HCT116 (cell line): ENCODE measurements around the gene LRRC4C. TPM values are rescaled to one million over a fixed set of nuclear protein-coding genes. Genes with fewer than 3 reads are reported as not detected.

Source experiments
- ATAC-seq: fragments of 200-7000 bp; cut with Tn5 transposase; 2 replicates; pipeline ENCODE4 v1.9.1; 2020; ENCODE audit warnings: mild to moderate bottlenecking, moderate library complexity
- BruUV-seq: library from RNA; stranded (reverse); fragments of 400-500 nt; replicated peaks from 2 replicates; lab custom pipeline; 2021; lab: Mats Ljungman, UMichigan
- CTCF ChIA-PET: fragments of 300-600 bp; sonication (Branson Sonifier 250); formaldehyde crosslinking; loops from one replicate; lab custom pipeline; 2021; ENCODE audit warnings: antibody characterized with exemption; lab: Charles Lee
- POLR2A ChIA-PET: fragments of 300-600, 350-600 bp; sonication (Branson Sonifier 250); formaldehyde crosslinking; loops from one replicate; lab custom pipeline; 2021; ENCODE audit warnings: antibody characterized with exemption; lab: Charles Lee
- RAD21 ChIA-PET, 2 experiments: fragments of 300-600 bp; sonication (Branson Sonifier 250); formaldehyde crosslinking; loops; one replicate each; lab custom pipeline; 2023; ENCODE audit warnings: low total read pairs in 2 of 2; ENCODE audit not compliant: uncharacterized antibody in 2 of 2, unreplicated experiment in 2 of 2, low non-redundant PET in 1 of 2; lab: Charles Lee
- DNase-seq: peaks from one replicate; pipeline ENCODE4 v3.0.0-alpha.2; 2010; ENCODE audit warnings: low read depth, low spot score
- H2AFZ ChIP-seq: fragments of 200-600 bp; shearing (Covaris generic), sonication (generic); 2 replicates; pipeline ENCODE4 v1.6.1; 2017; ENCODE audit warnings: low read depth, mixed run types, mixed read lengths, antibody characterized with exemption, low read length; ENCODE audit not compliant: poor library complexity, severe bottlenecking
- H3K27ac ChIP-seq: 2 replicates; pipeline ENCODE4 v1.5.1; 2012; ENCODE audit warnings: low read depth, low read length
- H3K27me3 ChIP-seq: fragments of 200-600 bp; sonication (generic); 2 replicates; pipeline ENCODE4 v1.6.1; 2016; ENCODE audit warnings: mixed run types, low read length, mixed read lengths; ENCODE audit not compliant: insufficient read depth
- H3K36me3 ChIP-seq, 2 experiments: fragments of 200-500 bp in 1 of 2; fragments of 200-600 bp in 1 of 2; sonication (Bioruptor generic) in 1 of 2; sonication (generic) in 1 of 2; 2 replicates each; pipeline versions ENCODE4 v1.5.1 to v1.6.1; 2014 to 2016; ENCODE audit warnings: low read length in 2 of 2, inconsistent platforms in 1 of 2, mixed read lengths in 1 of 2, mixed run types in 1 of 2; ENCODE audit not compliant: insufficient read depth in 2 of 2, control insufficient read depth in 1 of 2
- H3K4me1 ChIP-seq, 2 experiments: fragments of 200-600 bp in 1 of 2; sonication (generic) in 1 of 2; 2 replicates each; pipeline versions ENCODE4 v1.5.1 to v1.6.1; 2012 to 2017; ENCODE audit warnings: low read length in 2 of 2, inconsistent platforms in 1 of 2, mild to moderate bottlenecking in 1 of 2, mixed read lengths in 1 of 2, mixed run types in 1 of 2, moderate library complexity in 1 of 2; ENCODE audit not compliant: insufficient read depth in 2 of 2, control insufficient read depth in 1 of 2
- H3K4me2 ChIP-seq: fragments of 200-600 bp; sonication (generic); 2 replicates; pipeline ENCODE4 v1.6.1; 2017; ENCODE audit warnings: mixed run types, low read length, mixed read lengths
- H3K4me3 ChIP-seq, 2 experiments: fragments of 200-600 bp in 1 of 2; sonication (generic) in 1 of 2; replicated peaks in 1 of 2; 2 replicates each; pipeline ENCODE4 v1.5.1; 2011 to 2016; ENCODE audit warnings: low read length in 2 of 2, control low read depth in 1 of 2, low read depth in 1 of 2, mild to moderate bottlenecking in 1 of 2, mixed read lengths in 1 of 2, mixed run types in 1 of 2
- H3K79me2 ChIP-seq: fragments of 200-600 bp; sonication (generic); 2 replicates; pipeline ENCODE4 v1.6.1; 2017; ENCODE audit warnings: mild to moderate bottlenecking, mixed run types, low read length, moderate library complexity, mixed read lengths; ENCODE audit not compliant: insufficient read depth
- H3K9ac ChIP-seq: fragments of 200-600 bp; sonication (generic); 2 replicates; pipeline ENCODE4 v1.6.1; 2016; ENCODE audit warnings: low read length, mixed read lengths
- H3K9me2 ChIP-seq: fragments of 200-600 bp; sonication (generic), shearing (Covaris generic); 2 replicates; pipeline ENCODE4 v1.6.1; 2017; ENCODE audit warnings: mixed run types, mild to moderate bottlenecking, moderate library complexity; ENCODE audit not compliant: insufficient read depth
- H3K9me3 ChIP-seq, 2 experiments: fragments of 200-500 bp in 1 of 2; fragments of 200-600 bp in 1 of 2; sonication (Bioruptor generic) in 1 of 2; sonication (generic) in 1 of 2; 2 replicates each; pipeline ENCODE4 v1.6.1; 2014 to 2017; ENCODE audit warnings: low read length in 2 of 2, mixed read lengths in 2 of 2, inconsistent platforms in 1 of 2, low read depth in 1 of 2, mild to moderate bottlenecking in 1 of 2, mixed run types in 1 of 2, moderate library complexity in 1 of 2; ENCODE audit not compliant: control insufficient read depth in 1 of 2, insufficient read depth in 1 of 2
- H4K20me1 ChIP-seq: fragments of 200-600 bp; sonication (generic), shearing (Covaris generic); 2 replicates; pipeline ENCODE4 v1.6.1; 2017; ENCODE audit warnings: mixed run types, mild to moderate bottlenecking, moderate library complexity; ENCODE audit not compliant: insufficient read depth
- ATF3 ChIP-seq: IDR thresholded peaks from 2 replicates; pipeline ENCODE4 v1.6.1; 2012
- CBX3 ChIP-seq: IDR thresholded peaks from 2 replicates; pipeline ENCODE4 v1.6.1; 2012; ENCODE audit warnings: low read depth
- CEBPB ChIP-seq: IDR thresholded peaks from 2 replicates; pipeline ENCODE4 v1.6.1; 2012; ENCODE audit warnings: low read depth
- EGR1 ChIP-seq: IDR thresholded peaks from 2 replicates; pipeline ENCODE4 v1.6.1; 2012; ENCODE audit warnings: low read depth
- ELF1 ChIP-seq: IDR thresholded peaks from 2 replicates; pipeline ENCODE4 v1.6.1; 2012; ENCODE audit warnings: low read depth, borderline replicate concordance
- FOSL1 ChIP-seq: IDR thresholded peaks from 2 replicates; pipeline ENCODE4 v1.6.1; 2012; ENCODE audit warnings: low read depth
- JUND ChIP-seq: IDR thresholded peaks from 2 replicates; pipeline ENCODE4 v1.6.1; 2012
- POLR2A ChIP-seq: IDR thresholded peaks from 2 replicates; pipeline ENCODE4 v1.7.0; 2011; ENCODE audit warnings: borderline replicate concordance; ENCODE audit not compliant: insufficient read depth, insufficient read length; ENCODE audit errors: extremely low read depth
- POLR2AphosphoS5 ChIP-seq: IDR thresholded peaks from 2 replicates; pipeline ENCODE4 v1.6.1; 2011; ENCODE audit warnings: mild to moderate bottlenecking, low read depth, low read length, moderate library complexity
- RAD21 ChIP-seq: IDR thresholded peaks from 2 replicates; pipeline ENCODE4 v1.6.1; 2012; ENCODE audit warnings: low read depth, mild to moderate bottlenecking
- SIN3A ChIP-seq: IDR thresholded peaks from 2 replicates; pipeline ENCODE4 v1.6.1; 2012; ENCODE audit warnings: low read depth
- SP1 ChIP-seq: IDR thresholded peaks from 2 replicates; pipeline ENCODE4 v1.6.1; 2012; ENCODE audit warnings: low read depth
- SRF ChIP-seq: IDR thresholded peaks from 2 replicates; pipeline ENCODE4 v1.6.1; 2012; ENCODE audit warnings: low read depth
- TCF7L2 ChIP-seq: IDR thresholded peaks from 2 replicates; pipeline ENCODE4 v1.7.0; 2011; ENCODE audit warnings: borderline replicate concordance, inconsistent platforms; ENCODE audit not compliant: insufficient read depth, insufficient read length; ENCODE audit errors: extremely low read depth
- YY1 ChIP-seq: IDR thresholded peaks from 2 replicates; pipeline ENCODE4 v1.6.1; 2011; ENCODE audit warnings: low read length, low read depth, moderate library complexity, mild to moderate bottlenecking; ENCODE audit not compliant: insufficient replicate concordance; ENCODE audit errors: extremely low read depth
- ZFX ChIP-seq: fragments of 450-650 bp; IDR thresholded peaks from 2 replicates; pipeline ENCODE4 v1.6.1; 2017
- ZNF274 ChIP-seq: fragments of 200-500 bp; sonication (Bioruptor generic); IDR thresholded peaks from 2 replicates; pipeline ENCODE4 v1.6.1; 2014; ENCODE audit warnings: mild to moderate bottlenecking, low read depth, low read length, inconsistent platforms
- intact Hi-C: fragments of 100-400 bp; cut with micrococcal nuclease; formaldehyde crosslinking; loops from 2 replicates; pipeline ENCODE4 v1.10.0; 2022
- total RNA-seq: library from RNA; stranded (reverse); gene quantifications from one replicate; pipeline ENCODE4 v1.2.1, GENCODE V29; 2021; ENCODE audit not compliant: unreplicated experiment
- TF ChIP-seq, protein P1 (sequence below): IDR thresholded peaks from 2 replicates; pipeline ENCODE4 v1.6.1; 2012; ENCODE audit warnings: low read depth
- TF ChIP-seq, protein P2 (sequence below): IDR thresholded peaks from 2 replicates; pipeline ENCODE4 v1.6.1; 2012

Gene LRRC4C
- total RNA-seq, 1 experiment from 2014 or later = not detected

DNA sequence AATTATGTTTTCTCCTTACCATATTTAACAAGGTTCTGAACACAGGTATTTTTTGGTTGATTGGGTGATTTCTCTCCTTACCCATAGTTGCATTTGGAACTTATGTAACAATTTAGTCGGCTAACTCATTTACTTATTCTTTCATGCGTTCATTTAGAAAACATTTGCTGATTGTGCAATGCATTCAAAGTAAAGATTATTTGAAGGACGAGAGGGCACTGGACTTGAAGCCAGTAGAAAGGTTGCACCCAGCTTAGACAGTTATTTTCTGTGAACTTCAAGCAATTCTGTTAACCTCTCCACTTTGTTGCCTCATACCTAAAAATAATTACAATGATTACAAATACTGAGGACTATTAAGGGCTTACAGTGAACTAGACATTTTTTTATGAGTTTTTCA is 769.6 kb downstream of the LRRC4C start:
- ChIA-PET CTCF (no interaction called here), RAD21 (no interaction called here), POLR2A (no interaction called here)
- no peak overlapping the region for H3K9ac ChIP-seq
- no peaks in the 10 kb centered on the region for H3K9me2 ChIP-seq
- H3K27ac ChIP-seq = no peak overlapping the region
- H2AFZ ChIP-seq = no peak overlapping the region
- TF ChIP-seq FOSL1 (no peak), CEBPB (no peak), POLR2A (no peak), YY1 (no peak), EGR1 (no peak), RAD21 (no peak), SP1 (no peak), JUND (no peak)
- ATAC-seq (no peak), DNase-seq (no peak)
- no peaks in the 10 kb centered on the region for H3K27me3 ChIP-seq
- H3K79me2 ChIP-seq = no peaks in the 10 kb centered on the region
- no peak overlapping the region for H3K4me3 ChIP-seq
- no peaks in the 10 kb centered on the region for H3K4me1 ChIP-seq
- no TSS peak for BruUV-seq
- no peak overlapping the region for H3K4me2 ChIP-seq
- H4K20me1 ChIP-seq = no peaks in the 10 kb centered on the region
- no peaks in the 10 kb centered on the region for H3K36me3 ChIP-seq
- H3K9me3 ChIP-seq = peaks cover 6 to 20% of the 10 kb centered on the region in 2 experiments; a peak in 2 of 4 replicates
- intact Hi-C loops = no loop called here

- Histone ChIP-seq H3K4me1 (no peaks in the 10 kb centered on the region), H3K9ac (no peak overlapping the region), H3K4me3 (no peak overlapping the region), H3K79me2 (no peaks in the 10 kb centered on the region), H3K9me2 (no peaks in the 10 kb centered on the region), H3K27me3 (no peaks in the 10 kb centered on the region), H3K36me3 (no peaks in the 10 kb centered on the region), H2AFZ (no peak overlapping the region), H4K20me1 (no peaks in the 10 kb centered on the region), H3K9me3 (peaks cover 6 to 20% of the 10 kb centered on the region in 2 experiments; a peak in 2 of 4 replicates), H3K27ac (no peak overlapping the region), H3K4me2 (no peak overlapping the region)
- ChIA-PET CTCF (no interaction called here), POLR2A (no interaction called here), RAD21 (no interaction called here)
- ATAC-seq (no peak), DNase-seq (no peak)
- BruUV-seq = no TSS peak
- intact Hi-C loops = no loop called here
- TF ChIP-seq SRF (no peak), ZNF274 (no peak), ATF3 (no peak), RAD21 (no peak), SIN3A (no peak), CBX3 (no peak), EGR1 (no peak), YY1 (no peak), SP1 (no peak), ELF1 (no peak), JUND (no peak), POLR2AphosphoS5 (no peak), ZFX (no peak), TCF7L2 (no peak)
- TF ChIP-seq, protein P1, sequence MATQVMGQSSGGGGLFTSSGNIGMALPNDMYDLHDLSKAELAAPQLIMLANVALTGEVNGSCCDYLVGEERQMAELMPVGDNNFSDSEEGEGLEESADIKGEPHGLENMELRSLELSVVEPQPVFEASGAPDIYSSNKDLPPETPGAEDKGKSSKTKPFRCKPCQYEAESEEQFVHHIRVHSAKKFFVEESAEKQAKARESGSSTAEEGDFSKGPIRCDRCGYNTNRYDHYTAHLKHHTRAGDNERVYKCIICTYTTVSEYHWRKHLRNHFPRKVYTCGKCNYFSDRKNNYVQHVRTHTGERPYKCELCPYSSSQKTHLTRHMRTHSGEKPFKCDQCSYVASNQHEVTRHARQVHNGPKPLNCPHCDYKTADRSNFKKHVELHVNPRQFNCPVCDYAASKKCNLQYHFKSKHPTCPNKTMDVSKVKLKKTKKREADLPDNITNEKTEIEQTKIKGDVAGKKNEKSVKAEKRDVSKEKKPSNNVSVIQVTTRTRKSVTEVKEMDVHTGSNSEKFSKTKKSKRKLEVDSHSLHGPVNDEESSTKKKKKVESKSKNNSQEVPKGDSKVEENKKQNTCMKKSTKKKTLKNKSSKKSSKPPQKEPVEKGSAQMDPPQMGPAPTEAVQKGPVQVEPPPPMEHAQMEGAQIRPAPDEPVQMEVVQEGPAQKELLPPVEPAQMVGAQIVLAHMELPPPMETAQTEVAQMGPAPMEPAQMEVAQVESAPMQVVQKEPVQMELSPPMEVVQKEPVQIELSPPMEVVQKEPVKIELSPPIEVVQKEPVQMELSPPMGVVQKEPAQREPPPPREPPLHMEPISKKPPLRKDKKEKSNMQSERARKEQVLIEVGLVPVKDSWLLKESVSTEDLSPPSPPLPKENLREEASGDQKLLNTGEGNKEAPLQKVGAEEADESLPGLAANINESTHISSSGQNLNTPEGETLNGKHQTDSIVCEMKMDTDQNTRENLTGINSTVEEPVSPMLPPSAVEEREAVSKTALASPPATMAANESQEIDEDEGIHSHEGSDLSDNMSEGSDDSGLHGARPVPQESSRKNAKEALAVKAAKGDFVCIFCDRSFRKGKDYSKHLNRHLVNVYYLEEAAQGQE = no peak
- TF ChIP-seq, protein P2, sequence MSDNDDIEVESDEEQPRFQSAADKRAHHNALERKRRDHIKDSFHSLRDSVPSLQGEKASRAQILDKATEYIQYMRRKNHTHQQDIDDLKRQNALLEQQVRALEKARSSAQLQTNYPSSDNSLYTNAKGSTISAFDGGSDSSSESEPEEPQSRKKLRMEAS = no peak
Measured at GRCh38 chr11:40688369-40688768, 771.1 kb downstream of the LRRC4C start.
